ENCODE measurements around the gene MYO10. TPM values are rescaled to one million over a fixed set of nuclear protein-coding genes. Genes with fewer than 3 reads are reported as not detected.

Gene MYO10
- total RNA-seq, 3 donors from 2014 or later = 8.6 to 22.6 (median 21.2) TPM

DNA sequence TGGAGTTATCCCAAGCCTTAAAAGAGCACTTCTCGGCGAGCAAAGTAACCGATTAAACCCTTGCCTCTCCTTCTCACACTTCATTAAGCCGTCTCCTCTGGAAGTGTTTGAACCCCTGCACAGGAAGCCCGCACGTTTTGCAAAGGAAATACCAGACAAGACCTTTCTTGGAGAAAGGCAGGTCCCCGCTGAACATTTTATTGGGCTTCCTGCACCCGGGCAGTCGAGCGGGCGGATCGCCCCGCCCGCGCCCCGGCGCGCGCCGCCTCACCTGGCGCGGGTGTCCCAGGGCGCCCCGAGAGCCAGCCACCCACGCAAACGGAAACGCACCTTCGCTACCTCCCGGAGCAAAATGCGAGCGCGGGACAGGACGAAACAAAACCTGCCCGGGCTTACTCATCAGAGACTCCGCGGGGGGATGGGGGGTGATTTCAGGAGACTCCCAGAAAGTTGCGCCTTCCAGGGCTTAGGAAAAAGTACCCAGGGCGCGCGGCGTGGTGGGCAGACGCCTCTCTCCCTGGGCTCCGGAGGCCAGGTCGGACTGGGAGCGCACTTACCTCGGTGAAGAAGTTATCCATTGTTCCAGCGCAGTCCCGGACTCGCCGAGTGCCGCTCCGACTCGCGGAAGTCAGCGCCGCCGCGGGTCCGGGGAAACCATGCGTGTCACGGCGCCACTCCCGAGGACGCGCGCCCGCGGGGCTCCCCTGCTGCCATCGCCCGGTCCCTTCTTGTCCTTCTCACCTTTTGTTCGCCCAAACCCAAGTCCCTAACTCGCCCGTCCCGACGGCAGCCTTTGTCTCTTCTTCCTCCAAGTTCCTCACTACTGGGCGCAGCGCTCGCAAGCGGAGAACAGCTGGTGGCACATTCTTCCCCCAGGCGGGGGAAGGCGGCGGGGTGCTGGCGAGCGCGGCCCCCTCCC is 598 bp downstream of the MYO10 start:
- Histone ChIP-seq H3K27ac (peak overlapping the region; percentile 86 to 89), H3K4me1 (no peaks in the 10 kb centered on the region), H3K36me3 (no peaks in the 10 kb centered on the region), H3K27me3 (no peaks in the 10 kb centered on the region), H3K9me3 (no peaks in the 10 kb centered on the region), H3K4me3 (peak overlapping the region; percentile 54 to 88 (median 78))
- TF ChIP-seq POLR2AphosphoS5 (IDR thresholded peaks at IDR 0.05) = peak in 1 of 3 donors; percentile 53
- TF ChIP-seq, protein P1, sequence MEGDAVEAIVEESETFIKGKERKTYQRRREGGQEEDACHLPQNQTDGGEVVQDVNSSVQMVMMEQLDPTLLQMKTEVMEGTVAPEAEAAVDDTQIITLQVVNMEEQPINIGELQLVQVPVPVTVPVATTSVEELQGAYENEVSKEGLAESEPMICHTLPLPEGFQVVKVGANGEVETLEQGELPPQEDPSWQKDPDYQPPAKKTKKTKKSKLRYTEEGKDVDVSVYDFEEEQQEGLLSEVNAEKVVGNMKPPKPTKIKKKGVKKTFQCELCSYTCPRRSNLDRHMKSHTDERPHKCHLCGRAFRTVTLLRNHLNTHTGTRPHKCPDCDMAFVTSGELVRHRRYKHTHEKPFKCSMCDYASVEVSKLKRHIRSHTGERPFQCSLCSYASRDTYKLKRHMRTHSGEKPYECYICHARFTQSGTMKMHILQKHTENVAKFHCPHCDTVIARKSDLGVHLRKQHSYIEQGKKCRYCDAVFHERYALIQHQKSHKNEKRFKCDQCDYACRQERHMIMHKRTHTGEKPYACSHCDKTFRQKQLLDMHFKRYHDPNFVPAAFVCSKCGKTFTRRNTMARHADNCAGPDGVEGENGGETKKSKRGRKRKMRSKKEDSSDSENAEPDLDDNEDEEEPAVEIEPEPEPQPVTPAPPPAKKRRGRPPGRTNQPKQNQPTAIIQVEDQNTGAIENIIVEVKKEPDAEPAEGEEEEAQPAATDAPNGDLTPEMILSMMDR (IDR thresholded peaks at IDR 0.05) = no peak
- peak; percentile 58 to 63 for DNase-seq (ENCODE audit: low spot score in 2 of 2)
- intact Hi-C loops (cut with DNase I; ENCODE audit: low total_unique reads) = no loop called here

DNA sequence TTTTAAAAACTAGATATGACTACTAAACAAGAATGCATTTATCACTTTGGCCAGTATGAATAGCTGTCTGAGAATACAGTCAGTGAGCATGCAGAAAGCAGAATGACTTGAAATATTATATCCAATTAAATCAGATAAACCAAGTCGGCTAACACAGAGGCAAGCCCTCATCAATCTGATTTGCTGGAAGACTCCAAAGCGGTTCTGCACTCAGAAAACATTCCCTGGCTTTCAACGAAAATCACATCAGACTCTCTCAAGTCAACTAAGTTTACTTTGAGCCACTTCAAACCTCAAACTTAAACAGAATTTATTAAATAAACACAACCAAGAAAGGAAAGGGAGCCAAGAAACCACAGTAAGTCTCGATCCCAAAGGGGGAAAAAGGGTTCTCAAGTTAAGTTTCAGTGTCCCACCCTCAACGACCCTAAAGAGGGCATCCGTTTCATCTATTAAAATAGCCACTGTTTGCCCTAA is 1.4 kb downstream of the MYO10 start:
- H3K4me1 ChIP-seq = no peaks in the 10 kb centered on the region
- H3K27me3 ChIP-seq = no peaks in the 10 kb centered on the region
- intact Hi-C loops (cut with DNase I; ENCODE audit: low total_unique reads) = loop anchor here (1.0 kb wide), 1 partner anchor 17 kb away; no protein-coding TSS in a partner anchor
- H3K4me3 ChIP-seq = peak overlapping the region; percentile 54 to 88 (median 78)
- no peaks in the 10 kb centered on the region for H3K36me3 ChIP-seq
- no peaks in the 10 kb centered on the region for H3K9me3 ChIP-seq
- DNase-seq (ENCODE audit: low spot score in 2 of 2) = no peak
- H3K27ac ChIP-seq = peak overlapping the region in 1 of 2 donors; percentile 86
- TF ChIP-seq POLR2AphosphoS5 (IDR thresholded peaks at IDR 0.05) (no peak), POLR2A (IDR thresholded peaks at IDR 0.05) (no peak)
- TF ChIP-seq, protein P1 (IDR thresholded peaks at IDR 0.05) = no peak

DNA sequence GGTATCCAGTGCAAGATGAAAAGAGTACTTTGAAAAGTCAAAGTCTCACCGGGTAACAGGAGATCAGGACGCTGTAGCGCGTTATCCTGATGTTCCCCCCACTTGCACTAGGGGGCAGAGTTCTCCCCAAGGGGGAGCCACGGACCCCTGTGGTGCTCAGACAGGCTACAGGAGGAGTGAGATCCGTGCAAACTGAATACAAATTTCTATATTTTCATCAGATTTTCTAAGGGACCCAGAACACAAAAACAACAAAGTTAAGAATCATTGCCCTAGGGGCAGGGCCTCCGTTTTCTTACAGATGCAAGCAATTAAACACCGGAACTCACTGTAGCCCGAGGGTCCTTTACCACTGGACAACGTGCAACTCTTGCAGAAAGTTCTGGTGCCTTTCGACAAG is 2.0 kb downstream of the MYO10 start:
- Histone ChIP-seq H3K36me3 (no peaks in the 10 kb centered on the region), H3K4me3 (peak overlapping the region; percentile 54 to 88 (median 78)), H3K27ac (no peak overlapping the region), H3K9me3 (no peaks in the 10 kb centered on the region), H3K27me3 (no peaks in the 10 kb centered on the region), H3K4me1 (no peaks in the 10 kb centered on the region)
- TF ChIP-seq, protein P1 (IDR thresholded peaks at IDR 0.05) = peak; percentile 41 to 67 (median 53)
- no peak for TF ChIP-seq POLR2A (IDR thresholded peaks at IDR 0.05)
- TF ChIP-seq POLR2AphosphoS5 (IDR thresholded peaks at IDR 0.05) = peak in 1 of 3 donors; percentile 14
- intact Hi-C loops (cut with DNase I; ENCODE audit: low total_unique reads) = loop anchor here (1.0 kb wide), 1 partner anchor 17 kb away; no protein-coding TSS in a partner anchor
- peak in 1 of 2 donors; percentile 24 for DNase-seq (ENCODE audit: low spot score in 2 of 2)

DNA sequence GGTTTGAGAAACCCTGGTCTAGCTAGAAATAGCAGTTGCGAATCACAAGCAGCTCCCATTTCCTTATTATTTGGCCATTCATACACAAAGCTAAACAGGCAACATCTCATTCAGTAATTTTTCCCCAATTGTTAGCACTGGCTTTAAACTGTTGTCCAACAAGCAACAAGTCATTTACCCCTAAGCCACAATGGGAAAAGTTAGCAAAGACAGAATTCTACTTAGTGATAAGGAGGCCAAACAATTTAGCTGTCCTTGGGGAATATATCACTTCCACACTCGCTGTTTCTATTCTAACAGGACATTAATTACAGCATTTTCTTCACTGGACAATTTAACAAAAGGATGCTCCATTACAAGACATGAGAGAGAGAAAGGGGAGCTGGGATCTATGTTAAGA is 2.8 kb downstream of the MYO10 start:
- intact Hi-C loops (cut with DNase I; ENCODE audit: low total_unique reads) = no loop called here
- Histone ChIP-seq H3K36me3 (no peaks in the 10 kb centered on the region), H3K9me3 (no peaks in the 10 kb centered on the region), H3K27ac (no peak overlapping the region), H3K4me3 (no peak overlapping the region), H3K4me1 (no peaks in the 10 kb centered on the region), H3K27me3 (no peaks in the 10 kb centered on the region)
- DNase-seq (ENCODE audit: low spot score in 2 of 2) = no peak
- TF ChIP-seq POLR2A (IDR thresholded peaks at IDR 0.05) = no peak
- TF ChIP-seq POLR2AphosphoS5 (IDR thresholded peaks at IDR 0.05) = no peak
- TF ChIP-seq, protein P1 (IDR thresholded peaks at IDR 0.05) = no peak

DNA sequence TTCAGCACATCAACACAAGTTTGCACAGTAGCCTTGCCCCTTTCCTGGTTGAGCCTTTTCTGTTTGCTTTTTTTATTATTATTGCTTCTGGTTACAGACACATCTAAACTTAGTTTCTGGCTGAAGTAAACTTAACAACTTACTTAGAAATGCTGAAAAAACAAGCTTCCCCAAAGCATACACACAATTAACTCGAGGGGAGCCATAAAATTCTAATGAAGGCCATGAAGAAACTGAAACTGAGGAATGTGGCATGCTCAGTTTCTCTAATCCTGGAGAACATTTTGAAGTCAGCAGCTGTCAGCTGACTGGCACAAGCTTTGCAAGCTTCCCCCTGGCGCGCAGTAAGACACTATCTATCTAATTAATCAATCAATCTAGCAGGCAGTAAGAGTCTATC is 3.7 kb downstream of the MYO10 start:
- no peaks in the 10 kb centered on the region for H3K27me3 ChIP-seq
- intact Hi-C loops (cut with DNase I; ENCODE audit: low total_unique reads) = no loop called here
- no peak overlapping the region for H3K4me3 ChIP-seq
- TF ChIP-seq POLR2AphosphoS5 (IDR thresholded peaks at IDR 0.05) (no peak), POLR2A (IDR thresholded peaks at IDR 0.05) (no peak)
- TF ChIP-seq, protein P1 (IDR thresholded peaks at IDR 0.05) = no peak
- no peaks in the 10 kb centered on the region for H3K4me1 ChIP-seq
- no peaks in the 10 kb centered on the region for H3K9me3 ChIP-seq
- no peaks in the 10 kb centered on the region for H3K36me3 ChIP-seq
- no peak overlapping the region for H3K27ac ChIP-seq
- DNase-seq (ENCODE audit: low spot score in 2 of 2) = no peak

All from breast epithelium (tissue), 4 donors.